ENCODE results near the gene ERGIC3.
A peak's percentile ranks its signal among the peaks of the same experiment; 100 is the strongest.
"Not testable (repeated sequence)": the region's sequence is repeated elsewhere in the genome, so short reads cannot be mapped to it uniquely, and the experiment has no call there.

ERGIC3 gene

DNA sequence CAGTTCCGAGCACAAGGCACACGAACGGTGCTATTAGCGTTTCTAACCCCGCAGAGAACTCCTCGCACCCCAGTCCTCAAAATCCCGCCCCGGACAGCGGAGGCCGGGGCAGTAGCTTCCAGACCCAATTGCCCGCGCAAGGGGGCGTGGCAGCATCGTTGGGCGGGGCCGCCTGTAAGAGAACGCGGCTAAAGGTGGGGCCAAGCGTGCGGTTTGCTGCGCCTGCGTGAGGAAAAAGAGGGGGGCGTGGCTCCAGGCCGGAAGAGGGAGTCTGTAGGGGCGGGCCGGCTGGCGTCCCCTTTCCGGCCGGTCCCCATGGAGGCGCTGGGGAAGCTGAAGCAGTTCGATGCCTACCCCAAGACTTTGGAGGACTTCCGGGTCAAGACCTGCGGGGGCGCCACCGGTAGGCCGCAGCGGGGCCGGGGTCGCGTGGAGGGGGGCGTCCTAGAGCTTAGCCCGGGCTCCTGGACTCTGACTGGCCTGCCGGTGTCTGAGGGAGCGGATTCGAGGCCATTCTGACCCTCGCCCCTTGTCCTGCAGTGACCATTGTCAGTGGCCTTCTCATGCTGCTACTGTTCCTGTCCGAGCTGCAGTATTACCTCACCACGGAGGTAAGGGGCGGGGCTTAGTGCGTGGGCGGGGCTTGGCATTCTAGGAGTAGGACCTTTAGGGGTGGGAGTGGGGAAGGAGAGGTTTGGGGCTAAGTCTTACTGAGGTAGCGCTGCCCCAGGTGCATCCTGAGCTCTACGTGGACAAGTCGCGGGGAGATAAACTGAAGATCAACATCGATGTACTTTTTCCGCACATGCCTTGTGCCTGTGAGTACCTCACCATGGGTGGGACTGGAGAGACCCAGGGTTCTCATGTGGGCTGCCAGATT lies at the start of gene ERGIC3:
ERGIC3 (plus strand) TSS at position 296 of the 880 bp plus-strand sequence; CDS start at position 316, 20 bp downstream.
- DNase-seq (ENCODE audit: low read depth in 2 of 2) = peak; percentile 95 to 96

DNA sequence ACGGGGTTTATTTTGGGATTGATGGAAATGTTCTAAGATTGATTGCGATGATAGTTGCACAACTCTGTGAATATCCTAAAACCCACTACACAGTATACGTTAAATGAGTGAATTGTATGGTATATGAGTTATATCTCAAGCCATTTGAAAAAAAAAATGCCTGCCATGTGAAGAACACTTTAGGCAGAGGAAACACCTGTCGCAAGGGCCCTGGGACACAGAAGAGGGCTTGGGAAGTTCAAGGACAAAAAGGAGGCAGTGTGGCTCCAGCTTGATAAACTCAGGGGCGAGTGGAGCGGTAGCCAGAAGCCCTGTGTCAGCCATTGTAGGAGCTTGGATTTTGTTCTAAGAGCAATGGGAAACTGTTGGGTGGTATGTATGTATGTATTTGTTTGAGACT lies 49.5 kb upstream of the ERGIC3 start:
- no peak for DNase-seq (ENCODE audit: low read depth in 2 of 2)

DNA sequence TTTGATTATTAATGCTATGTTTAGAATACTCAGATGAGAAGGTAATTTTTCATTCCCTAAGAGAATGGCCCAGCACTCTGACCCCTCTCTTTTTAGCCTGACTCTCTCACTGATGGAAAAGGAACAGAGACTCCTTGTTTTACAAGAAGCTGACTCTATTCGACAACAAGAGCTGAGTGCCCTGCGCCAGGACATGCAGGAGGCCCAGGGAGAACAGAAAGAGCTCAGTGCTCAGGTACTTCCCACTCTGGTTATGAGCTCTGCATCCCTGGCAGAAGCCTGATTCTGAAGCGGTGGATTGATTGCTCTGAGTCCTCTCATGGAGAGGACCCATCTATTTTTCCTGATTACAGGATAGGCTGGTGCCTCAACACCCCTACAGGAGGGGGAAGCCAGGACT lies 45.4 kb upstream of the ERGIC3 start:
- DNase-seq (ENCODE audit: low read depth in 2 of 2) = no peak

DNA sequence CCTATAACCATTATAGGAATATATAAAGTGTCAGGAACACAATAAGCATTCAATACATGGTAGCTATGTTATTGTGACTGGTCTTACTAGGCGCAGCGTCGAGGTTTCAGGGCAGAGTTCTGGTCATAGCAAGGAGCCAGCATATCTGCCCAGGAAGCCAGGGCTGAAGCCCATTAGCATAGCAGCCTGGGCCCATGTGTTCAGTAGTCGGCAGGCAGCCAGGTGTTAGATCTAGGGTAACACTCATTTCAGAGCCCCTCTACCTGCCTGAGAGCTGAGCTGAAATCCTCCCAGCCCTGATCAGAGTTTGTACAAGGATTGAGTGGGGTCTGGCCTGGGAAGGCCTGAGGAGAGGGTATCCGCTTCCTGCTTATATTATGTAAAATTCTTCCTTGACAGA lies 44.6 kb upstream of the ERGIC3 start:
- no peak for DNase-seq (ENCODE audit: low read depth in 2 of 2)

DNA sequence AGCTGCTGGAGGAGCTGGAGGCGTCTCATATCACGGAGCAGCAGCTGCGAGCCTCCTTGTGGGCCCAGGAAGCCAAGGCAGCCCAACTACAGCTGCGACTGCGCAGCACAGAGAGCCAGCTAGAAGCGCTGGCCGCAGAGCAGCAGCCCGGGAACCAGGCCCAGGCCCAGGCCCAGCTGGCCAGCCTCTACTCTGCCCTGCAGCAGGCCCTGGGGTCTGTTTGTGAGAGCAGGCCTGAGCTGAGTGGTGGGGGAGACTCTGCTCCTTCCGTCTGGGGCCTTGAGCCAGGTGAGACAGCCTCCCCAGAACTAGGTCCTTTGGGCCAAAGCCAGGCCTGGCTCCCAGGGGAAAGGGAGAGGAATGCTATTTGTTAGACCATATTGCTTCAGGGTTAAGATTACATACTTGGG lies 44.1 kb upstream of the ERGIC3 start:
- DNase-seq (ENCODE audit: low read depth in 2 of 2) = no peak

DNA sequence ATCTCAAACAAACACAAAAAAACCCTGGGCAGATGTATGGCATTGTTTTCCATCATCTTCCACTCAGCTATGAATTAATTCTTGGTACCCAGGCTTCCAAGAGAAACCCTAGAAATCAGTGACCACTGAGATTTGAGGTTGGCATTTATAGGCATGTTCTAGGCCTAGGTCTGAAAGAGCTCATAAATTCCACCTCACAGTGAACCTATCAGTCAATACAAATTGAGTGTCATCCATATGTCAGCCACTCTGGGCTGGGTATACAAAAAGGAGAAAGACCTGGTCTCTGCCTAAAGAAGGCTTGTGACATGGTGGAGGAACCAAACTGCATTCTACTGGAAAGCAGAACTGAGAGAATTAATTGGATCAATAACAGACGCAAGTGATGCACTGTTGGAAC lies 42.6 kb upstream of the ERGIC3 start:
- DNase-seq (ENCODE audit: low read depth in 2 of 2) = no peak

DNA sequence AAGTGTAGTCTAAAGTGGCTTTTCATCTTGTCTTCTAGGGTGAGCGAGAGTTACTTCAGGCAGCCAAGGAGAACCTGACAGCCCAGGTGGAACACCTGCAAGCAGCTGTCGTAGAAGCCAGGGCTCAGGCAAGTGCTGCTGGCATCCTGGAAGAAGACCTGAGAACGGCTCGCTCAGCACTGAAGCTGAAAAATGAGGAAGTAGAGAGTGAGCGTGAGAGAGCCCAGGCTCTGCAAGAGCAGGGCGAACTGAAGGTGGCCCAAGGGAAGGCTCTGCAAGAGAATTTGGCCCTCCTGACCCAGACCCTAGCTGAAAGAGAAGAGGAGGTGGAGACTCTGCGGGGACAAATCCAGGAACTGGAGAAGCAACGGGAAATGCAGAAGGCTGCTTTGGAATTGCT lies 39.5 kb upstream of the ERGIC3 start:
- DNase-seq (ENCODE audit: low read depth in 2 of 2) = no peak

DNA sequence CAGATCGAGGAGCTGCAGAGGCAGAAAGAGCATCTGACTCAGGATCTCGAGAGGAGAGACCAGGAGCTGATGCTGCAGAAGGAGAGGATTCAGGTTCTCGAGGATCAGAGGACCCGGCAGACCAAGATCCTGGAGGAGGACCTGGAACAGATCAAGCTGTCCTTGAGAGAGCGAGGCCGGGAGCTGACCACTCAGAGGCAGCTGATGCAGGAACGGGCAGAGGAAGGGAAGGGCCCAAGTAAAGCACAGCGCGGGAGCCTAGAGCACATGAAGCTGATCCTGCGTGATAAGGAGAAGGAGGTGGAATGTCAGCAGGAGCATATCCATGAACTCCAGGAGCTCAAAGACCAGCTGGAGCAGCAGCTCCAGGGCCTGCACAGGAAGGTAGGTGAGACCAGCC lies 38.6 kb upstream of the ERGIC3 start:
- no peak for DNase-seq (ENCODE audit: low read depth in 2 of 2)

DNA sequence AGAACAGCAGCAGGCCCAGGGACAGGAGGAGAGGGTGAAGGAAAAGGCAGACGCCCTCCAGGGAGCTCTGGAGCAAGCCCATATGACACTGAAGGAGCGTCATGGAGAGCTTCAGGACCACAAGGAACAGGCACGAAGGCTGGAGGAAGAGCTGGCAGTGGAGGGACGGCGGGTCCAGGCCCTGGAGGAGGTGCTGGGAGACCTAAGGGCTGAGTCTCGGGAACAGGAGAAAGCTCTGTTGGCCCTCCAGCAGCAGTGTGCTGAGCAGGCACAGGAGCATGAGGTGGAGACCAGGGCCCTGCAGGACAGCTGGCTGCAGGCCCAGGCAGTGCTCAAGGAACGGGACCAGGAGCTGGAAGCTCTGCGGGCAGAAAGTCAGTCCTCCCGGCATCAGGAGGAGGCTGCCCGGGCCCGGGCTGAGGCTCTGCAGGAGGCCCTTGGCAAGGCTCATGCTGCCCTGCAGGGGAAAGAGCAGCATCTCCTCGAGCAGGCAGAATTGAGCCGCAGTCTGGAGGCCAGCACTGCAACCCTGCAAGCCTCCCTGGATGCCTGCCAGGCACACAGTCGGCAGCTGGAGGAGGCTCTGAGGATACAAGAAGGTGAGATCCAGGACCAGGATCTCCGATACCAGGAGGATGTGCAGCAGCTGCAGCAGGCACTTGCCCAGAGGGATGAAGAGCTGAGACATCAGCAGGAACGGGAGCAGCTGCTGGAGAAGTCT lies 37.9 kb upstream of the ERGIC3 start:
- no peak for DNase-seq (ENCODE audit: low read depth in 2 of 2)

DNA sequence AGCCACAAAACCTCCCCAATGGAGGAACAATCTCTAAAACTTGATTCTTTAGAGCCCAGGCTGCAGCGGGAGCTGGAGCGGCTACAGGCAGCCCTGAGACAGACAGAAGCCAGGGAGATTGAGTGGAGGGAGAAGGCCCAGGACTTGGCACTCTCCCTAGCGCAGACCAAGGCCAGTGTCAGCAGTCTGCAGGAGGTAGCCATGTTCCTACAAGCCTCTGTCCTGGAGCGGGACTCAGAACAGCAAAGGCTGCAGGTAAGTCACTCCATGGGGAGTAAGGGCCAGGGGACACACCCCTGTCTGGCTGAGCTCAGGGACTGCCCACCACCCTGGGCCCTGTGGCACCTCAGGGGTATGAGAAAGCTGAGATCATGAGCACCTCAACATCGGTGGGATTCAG lies 37.1 kb upstream of the ERGIC3 start:
- DNase-seq (ENCODE audit: low read depth in 2 of 2) = no peak

DNA sequence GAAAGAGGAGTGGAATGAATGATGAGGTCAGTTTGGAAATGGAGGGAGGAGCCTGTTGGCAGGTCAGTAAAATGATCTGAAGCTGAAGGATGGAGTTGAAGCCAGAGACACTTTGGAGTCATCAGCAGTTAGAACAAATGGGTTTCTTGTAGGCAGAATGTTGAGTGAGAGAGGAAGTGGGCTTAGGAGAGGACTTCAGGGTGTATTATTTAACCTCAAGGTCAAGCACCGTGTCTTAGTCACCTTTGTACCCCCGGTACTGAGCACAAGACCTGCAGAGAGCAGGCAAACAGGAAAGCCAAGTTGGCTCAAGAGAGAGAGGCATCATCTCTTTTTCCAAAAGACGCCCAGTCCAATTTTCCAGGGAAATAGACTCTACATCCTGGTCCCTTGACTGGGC lies 35.7 kb upstream of the ERGIC3 start:
- no peak for DNase-seq (ENCODE audit: low read depth in 2 of 2)

DNA sequence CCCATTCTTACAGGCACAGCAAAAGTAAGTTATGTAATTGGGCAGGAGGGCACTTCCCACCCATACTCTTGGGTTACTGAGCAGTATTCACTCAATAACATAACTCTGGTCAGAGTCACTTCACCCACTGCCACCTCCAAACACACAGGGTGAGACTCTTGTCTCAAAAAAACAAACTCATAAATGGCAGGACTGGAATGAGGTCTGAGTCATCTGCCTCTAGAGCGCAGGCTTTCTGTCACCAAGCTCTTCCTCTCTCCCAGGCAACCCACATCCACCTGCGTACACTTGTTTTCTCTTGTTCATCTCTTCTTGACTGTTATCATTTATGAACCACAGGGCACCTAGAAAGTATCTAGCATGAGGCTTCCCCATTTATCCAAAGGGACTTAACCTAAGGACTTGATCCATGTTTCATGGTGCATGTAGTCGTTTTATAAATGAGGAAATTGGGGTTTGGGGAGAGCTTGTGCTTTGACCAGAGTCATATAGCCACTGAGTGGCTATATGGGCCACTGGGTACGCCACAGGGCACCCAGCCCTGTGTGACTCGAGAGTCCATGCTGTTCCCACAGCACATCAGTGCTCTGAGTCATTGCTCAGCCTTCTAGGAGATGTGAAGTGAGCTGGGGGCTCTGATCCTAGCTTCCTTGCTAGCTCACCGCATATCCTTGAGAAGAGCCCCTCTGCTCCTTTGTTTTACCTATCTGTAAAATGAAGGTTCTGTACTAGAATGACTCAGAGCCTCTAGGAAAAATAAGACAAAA lies 34.8 kb upstream of the ERGIC3 start:
- no peak for DNase-seq (ENCODE audit: low read depth in 2 of 2)

DNA sequence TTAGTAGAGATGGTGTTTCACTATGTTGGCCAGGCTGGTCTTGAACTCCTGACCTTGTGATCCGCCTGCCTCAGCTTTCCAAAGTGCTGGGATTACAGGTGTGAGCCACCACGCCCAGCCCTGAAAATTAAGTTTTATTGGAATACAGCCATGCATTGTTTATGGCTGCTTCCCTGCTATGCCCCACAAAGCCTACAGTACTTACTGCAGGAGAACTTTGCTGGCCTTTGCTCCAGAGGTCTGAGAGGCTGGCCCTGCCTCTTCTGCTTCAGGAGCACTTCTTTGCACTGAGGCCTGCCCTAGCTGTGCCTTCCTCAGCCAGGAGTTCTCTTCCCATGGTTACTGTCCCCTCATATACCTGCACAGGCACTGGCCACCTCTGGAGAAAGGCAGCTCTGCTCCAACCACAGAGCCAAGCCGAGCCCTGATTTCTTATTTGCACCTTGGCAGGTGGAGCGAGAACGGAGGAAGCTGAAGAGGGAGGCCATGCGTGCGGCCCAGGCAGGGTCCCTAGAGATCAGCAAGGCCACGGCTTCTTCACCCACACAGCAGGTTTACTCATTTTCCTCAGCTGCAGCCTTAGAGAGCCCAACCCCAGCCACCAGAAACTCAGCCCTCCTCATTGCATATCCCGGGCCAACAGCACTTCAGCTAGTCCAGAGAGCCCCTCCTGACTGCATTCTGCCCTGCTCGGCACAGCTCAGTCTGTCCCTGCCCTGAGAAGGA lies 33.2 kb upstream of the ERGIC3 start:
- no peak for DNase-seq (ENCODE audit: low read depth in 2 of 2)

DNA sequence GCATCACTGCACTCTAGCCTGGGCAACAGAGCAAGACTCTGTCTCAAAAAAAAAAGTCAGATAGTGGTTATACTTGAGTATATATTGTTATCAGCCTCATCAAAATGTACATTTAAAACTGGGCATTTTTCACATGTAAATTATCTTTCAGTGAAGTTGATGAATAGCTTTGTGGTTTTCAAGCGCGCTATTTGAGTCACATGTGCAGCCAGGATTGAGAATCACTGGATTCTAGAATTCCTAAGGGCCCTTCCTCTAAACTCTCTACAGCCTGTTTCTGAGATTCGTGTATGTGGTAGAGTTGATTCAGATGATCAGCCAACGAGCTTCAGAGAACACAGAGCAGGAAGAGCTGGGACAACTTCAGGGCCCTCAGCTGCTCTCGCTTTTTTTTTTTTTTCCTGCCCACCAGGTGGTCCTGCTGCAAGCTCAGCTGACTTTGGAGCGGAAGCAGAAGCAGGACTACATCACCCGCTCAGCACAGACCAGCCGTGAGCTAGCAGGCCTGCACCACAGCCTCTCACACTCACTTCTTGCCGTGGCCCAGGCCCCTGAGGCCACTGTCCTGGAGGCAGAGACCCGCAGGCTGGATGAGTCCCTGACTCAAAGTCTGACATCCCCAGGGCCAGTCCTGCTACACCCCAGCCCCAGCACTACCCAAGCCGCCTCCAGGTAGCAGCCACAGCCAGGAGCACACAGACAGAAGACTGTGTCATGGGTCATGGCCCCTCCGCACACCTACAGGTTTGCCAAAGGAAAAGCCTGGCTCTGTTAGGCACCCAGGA lies 30.7 kb upstream of the ERGIC3 start:
- DNase-seq (ENCODE audit: low read depth in 2 of 2) = no peak

DNA sequence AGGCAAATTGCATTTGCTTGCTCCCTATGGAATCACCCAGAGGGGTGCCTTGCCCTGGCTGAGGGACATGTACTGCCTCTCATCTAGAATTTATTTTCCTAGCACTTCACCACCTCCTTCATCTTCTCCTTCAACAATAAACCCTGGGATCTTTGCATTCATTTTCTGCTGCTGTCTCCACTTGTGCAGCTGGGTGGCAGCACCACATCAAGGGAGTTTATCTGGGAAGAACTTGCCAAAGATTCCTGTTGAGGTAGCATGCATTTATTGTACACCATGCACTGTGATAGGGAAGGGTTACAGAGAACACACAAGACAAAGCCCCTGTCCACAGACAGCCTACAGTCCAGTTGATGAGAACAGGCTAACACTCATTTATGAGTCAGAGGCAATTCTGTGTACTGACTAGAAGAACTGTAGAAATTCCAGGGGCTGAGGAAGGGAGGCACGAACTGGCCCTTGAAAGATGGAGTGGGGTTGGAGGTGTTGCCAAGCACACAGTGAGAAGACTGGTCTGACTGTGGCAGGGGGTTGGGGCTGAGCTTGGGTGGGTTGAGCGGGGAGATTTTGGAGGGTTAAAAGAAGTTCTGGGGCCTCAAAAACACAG lies 30.0 kb upstream of the ERGIC3 start:
- DNase-seq (ENCODE audit: low read depth in 2 of 2) = no peak

DNA sequence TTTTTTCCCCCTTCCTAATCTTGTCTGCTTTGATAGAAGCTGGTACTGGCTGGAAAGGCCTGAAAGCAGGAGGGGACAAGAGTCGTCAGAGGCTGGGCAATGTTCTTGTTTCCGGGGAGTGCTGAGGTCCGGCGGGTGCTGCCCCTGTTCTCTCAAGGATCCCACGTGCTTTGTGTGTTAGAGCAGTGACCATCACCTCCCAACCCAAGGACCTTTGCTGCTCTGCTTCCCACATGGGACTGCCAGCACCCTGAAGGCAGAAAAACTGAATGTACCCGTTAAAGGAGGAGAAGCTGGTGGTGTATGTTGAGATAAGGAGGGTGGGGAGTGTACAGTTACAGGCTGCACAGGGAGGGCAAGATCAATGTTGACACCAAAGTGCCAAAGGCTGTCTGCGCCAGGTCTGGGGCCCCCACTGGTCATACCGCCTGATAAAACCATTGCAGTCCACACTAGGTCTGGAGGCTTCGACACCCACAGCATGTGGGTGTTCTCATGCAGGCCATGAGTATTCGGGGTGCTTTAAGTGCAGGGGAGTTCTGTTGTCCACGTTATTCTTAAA lies 27.4 kb upstream of the ERGIC3 start:
- no peak for DNase-seq (ENCODE audit: low read depth in 2 of 2)

DNA sequence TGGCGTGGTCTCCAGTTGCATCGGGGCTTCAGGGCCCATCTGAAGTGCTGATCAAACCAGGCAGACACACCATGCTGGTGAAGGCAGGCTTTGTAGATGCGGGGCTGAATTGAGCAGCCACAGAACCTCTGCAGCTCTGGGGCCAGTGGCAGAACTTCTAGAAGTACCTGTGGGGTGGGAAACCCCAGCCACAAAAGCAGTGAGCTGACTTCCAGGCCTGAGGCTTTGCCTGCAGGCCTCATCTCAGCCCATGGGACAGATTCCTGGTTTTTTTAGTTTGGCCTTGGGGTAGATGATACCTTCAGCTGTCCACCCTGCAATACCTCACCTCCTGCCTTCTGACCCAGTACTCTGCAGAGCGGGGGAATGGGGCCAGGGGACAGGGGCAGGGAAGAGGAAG lies 26.5 kb upstream of the ERGIC3 start:
- DNase-seq (ENCODE audit: low read depth in 2 of 2) = no peak

DNA sequence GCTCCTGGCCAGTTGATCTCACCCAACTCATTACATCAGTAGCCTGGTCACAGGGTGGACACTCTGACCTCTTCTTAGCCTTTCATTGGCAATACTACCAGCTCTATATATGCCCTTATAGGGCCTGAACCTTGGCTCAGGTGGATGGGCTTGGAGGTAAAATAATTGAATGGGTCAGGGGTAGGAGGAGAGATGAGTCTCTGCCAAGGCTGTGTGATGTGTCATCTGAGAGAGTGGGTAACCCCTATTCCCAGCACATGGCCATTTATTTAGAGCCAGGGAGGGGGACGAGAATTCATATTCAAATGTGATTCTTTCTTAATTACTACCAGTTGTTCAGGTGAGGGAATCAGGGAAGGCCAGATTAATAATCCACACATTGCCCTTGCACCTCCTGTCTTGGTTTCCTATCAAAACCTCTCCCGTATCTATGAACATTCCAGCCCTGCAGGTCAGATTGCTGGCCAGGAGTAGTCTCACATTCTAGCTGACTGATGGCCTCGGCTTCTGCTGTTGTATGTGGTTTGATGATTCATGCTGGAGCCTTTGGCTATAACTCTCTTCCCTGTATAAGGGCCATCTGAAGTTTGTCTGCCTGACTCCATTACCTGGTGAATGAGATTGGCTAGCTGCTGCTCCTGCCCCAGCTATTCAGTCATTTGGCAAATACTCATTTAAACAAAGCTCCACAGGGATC lies 25.8 kb upstream of the ERGIC3 start:
- DNase-seq (ENCODE audit: low read depth in 2 of 2) = no peak

DNA sequence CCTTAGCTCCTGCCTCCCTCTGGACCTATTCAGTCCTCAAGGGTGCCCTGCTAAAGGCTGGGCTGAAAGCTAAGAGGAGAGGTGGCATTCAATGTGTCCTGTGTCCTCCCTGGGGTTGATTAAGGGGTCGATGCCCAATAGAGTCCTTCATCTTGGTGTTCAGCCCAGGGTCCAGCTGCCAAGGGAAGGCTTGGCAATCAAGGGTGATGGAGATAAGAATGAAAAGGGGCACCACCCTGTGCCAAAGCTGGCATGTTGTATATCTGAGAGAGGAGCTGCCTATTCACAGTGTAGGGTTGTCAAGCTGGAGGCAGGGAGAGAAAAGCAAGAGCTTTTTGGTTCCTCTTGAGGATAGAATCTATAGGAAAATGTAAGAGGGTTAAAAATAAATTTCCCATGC lies 24.8 kb upstream of the ERGIC3 start:
- no peak for DNase-seq (ENCODE audit: low read depth in 2 of 2)

DNA sequence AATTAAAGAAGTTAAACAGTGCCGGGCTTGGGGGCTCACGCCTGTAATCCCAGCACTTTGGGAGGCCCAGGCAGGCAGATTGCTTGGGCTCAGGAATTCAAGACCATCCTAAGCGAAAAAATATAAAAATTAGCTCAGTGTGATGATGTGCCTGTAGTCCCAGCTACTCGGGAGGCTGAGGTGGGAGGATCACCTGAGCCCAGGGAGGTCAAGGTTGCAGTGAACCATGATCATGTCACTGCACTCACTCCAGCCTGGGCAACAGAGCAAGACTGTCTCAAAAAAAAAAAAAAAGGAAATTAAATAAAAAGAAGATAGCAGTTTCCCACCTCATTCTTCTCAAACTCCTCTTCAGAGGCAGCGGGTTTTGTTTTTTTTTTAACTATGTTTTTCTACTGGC lies 24.1 kb upstream of the ERGIC3 start:
- not testable (repeated sequence) for DNase-seq (ENCODE audit: low read depth in 2 of 2)
